Fibroblast of mammary gland (primary cell): Measurements from ENCODE around the gene MYL12B.
A peak's percentile ranks its signal among the peaks of the same experiment; 100 is the strongest.

Experiments
- DNase-seq: peaks from one replicate; pipeline ENCODE4 v3.0.0-alpha.2; 2010; ENCODE audit warnings: low read depth
- H3K4me3 ChIP-seq: 2 replicates; pipeline ENCODE4 v1.5.1; 2011; ENCODE audit warnings: low read depth, mild to moderate bottlenecking, low read length, moderate library complexity; ENCODE audit not compliant: control insufficient read depth
- TF ChIP-seq, protein P1 (sequence below): conservative IDR thresholded peaks from 2 replicates; pipeline ENCODE4 v1.5.1; 2011; ENCODE audit warnings: low read depth, low read length, inconsistent platforms; ENCODE audit not compliant: control insufficient read depth, insufficient read depth

The MYL12B gene

DNA sequence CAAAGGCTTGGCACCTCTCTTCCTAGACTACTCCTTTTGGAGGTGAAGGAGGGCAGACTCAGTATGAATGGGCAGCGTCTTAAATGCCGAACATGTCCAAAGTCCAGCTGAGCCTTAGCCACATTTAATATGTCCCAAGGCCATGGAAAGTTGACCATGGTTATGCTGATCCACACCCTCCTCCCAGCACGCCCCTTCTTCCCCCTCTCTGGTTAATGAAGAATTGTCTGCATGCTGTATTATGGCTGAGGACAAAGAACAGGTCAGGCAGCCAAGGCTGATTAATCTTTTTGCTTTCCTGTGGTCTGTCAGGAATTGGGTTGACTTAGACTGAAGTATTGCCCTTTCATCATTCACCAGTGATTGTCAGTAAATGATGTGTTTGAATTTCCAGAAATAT, 36.3 kb upstream of the MYL12B start:
- TF ChIP-seq, protein P1, sequence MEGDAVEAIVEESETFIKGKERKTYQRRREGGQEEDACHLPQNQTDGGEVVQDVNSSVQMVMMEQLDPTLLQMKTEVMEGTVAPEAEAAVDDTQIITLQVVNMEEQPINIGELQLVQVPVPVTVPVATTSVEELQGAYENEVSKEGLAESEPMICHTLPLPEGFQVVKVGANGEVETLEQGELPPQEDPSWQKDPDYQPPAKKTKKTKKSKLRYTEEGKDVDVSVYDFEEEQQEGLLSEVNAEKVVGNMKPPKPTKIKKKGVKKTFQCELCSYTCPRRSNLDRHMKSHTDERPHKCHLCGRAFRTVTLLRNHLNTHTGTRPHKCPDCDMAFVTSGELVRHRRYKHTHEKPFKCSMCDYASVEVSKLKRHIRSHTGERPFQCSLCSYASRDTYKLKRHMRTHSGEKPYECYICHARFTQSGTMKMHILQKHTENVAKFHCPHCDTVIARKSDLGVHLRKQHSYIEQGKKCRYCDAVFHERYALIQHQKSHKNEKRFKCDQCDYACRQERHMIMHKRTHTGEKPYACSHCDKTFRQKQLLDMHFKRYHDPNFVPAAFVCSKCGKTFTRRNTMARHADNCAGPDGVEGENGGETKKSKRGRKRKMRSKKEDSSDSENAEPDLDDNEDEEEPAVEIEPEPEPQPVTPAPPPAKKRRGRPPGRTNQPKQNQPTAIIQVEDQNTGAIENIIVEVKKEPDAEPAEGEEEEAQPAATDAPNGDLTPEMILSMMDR, result no peak
- H3K4me3 ChIP-seq, result no peak overlapping the region
- DNase-seq, result no peak

DNA sequence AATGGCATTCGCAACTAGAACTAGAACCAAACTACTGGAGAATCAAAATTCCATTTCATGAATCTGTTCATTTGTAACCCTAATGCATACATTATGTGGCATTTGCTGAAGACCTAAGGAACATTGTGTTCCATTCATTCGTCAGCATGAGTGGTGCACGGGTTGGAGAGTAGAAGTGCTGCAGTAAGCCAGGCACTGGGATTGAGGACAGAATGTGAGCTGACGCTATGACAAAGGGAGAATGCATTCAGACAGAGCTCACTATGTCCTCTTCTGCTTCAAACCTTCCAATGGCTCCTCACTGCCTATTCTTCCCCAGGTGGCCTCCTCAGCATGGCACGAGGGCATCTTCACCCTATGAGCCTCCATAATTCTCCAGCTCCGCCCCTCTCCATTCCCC, 35.9 kb upstream of the MYL12B start:
- DNase-seq, result no peak
- no peak overlapping the region for H3K4me3 ChIP-seq
- TF ChIP-seq, protein P1, result no peak

DNA sequence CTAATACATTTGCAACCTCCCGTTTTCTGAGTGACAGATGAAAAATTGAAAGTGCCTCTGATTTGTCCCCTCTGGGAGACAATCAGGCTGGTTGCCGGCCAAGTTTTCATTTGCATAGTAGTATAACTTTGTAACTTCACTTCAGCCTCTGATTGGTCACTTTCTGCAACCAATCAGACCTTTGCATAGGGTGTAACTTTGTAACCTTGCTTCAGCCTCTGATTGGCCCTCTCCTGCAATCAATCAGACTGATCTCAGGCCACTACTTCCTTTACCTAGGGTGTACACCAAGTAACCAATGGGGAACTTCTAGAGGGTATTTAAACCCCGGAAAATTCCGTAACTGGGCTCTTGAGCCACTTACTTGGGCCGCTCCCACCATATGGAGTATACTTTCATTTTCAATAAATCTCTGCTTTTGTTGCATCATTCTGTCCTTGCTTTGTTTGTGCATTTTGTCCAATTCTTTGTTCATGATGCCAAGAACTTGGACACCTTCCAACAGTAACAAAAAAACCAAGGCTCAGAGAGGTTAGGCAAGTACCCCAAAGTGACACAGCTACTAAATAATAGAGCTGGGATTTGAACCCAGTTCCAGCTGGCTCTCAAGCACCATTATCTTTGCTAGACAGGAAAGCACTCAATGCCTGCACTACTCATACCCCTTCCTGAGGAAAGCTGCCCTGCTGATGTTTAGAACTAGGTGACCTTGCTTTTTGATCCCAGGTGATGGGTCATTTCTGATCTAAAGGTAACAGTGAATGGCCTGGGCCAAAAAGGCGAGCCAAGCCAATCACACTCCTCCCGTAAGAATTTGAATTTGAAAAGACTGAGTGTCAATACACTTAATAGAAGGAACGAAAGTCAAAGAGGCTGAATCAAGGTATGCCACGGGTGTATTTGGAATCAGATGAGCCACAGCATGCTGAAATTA, 31.3 kb upstream of the MYL12B start:
- DNase-seq, result peak; percentile 32
- TF ChIP-seq, protein P1, result no peak
- H3K4me3 ChIP-seq, result no peak overlapping the region

DNA sequence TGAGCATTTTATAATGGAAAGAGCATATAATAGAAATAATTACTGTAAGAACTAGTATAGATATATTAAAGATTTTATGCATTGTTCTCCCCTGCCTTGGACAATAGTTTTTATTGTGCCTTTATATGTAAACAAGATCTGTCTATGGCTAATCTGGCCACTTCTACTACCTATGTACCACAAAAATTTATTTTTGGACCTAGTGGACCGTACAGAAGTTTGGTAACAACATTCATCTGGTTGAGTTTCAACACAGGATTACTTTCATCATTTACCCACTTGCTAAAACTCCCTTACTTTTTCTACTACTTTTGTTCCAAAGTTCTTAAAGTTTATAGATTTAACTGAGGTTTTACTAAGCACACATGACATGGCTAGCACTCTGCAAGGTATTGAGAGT, 28.9 kb upstream of the MYL12B start:
- no peak for DNase-seq
- H3K4me3 ChIP-seq, result no peak overlapping the region
- TF ChIP-seq, protein P1, result no peak

DNA sequence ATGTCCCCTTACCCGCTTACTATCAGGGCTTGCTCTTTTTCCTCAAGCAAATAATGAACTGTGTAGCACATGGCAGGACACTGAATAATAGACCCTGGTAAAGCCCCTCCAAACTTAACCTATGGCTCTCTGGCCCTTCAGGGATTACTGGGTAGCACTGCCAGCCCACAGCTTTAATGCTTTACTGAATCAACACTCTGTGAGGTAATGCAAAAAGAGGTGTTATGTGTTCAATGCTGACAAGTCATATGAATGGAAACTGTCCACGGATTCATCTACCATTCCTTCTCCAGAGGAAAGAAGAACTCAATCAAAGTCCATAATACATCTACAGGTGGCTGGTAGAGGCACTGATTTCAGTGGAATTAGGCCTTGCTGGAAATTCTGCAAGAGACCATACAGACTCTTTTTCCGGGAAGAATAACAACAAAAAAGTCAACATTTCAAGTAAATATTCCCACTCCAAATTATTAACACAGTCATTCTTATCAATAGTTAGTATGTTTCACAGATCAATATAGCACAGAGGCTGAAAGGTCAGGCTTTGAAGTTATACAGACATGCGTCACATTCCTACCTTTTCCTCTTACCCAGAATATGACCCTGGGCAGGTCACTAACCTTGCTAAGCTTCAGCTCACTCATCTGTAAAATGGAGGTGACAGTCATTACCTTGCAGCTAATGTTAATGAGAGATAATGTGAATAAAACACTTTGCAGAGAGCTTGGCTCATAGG, 28.3 kb upstream of the MYL12B start:
- TF ChIP-seq, protein P1, result no peak
- H3K4me3 ChIP-seq, result no peak overlapping the region
- no peak for DNase-seq

DNA sequence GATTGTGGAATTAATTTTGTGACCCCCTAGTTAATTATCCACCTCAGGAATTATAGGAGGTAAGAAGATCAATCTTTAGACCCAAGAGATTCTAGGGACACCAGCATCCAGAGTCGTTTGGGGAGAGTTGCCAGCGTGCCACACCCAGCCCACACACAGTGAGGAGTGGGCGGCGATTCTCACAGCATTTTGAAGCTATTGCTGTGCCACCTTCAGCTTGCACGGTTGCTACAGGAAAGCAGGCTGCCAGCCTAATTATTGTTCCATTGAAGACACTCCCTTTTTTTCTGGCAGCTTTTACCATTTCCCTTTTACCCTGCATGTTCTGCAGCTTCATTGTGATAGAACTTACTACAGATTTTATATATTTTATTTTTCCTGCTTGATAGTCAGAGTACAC, 27.5 kb upstream of the MYL12B start:
- TF ChIP-seq, protein P1, result no peak
- DNase-seq, result no peak
- no peak overlapping the region for H3K4me3 ChIP-seq
